DMS79 treated with DMSO at 0.1 percent for 48 hours (cell line): ENCODE data around the gene IL23A.
"Not testable (repeated sequence)": the region's sequence is repeated elsewhere in the genome, so short reads cannot be mapped to it uniquely, and the experiment has no call there.

Experiments used
- DNase-seq: peaks from one replicate; lab custom pipeline; 2025; lab: John Stamatoyannopoulos, UW

IL23A gene

DNA sequence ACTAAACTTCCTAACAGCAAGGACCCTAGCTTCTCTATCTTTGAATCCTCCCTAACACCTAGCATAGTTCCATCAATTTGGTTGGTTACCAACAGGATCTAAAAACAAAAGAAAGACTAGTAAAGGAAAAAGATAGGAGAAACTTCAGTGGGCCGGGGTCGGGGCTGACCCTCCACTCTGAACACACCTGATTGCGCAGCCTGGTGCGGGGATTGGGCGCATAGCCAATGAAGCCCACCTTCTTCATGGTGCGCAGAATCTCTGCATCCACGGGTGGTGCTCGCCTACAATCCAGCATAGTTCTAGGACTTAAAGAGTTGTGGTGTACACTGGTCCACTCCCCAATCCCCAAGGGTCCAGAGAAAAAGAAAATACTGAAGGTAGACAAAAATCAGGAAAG, 12.6 kb upstream of the IL23A start:
- no peak for DNase-seq

DNA sequence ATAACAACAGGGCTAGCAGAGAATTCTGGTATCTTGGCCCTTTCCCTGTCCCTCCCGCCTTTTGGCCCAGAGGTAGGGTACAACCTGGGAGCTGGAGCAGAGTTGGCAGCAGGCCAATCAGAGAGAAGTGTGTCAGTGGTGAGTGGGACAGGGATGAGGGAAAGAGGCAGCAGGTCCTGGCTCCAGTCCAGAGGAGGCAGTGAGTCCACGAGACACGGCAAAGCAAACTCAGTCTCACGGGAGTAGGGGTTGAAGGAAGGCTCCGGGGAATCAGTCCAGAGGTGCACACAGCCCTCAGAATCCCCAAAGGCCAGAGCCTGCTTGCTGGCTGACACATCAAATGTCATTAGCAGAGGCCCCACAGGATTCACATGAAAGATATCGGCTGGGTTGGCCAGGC, 12.2 kb upstream of the IL23A start:
- no peak for DNase-seq

DNA sequence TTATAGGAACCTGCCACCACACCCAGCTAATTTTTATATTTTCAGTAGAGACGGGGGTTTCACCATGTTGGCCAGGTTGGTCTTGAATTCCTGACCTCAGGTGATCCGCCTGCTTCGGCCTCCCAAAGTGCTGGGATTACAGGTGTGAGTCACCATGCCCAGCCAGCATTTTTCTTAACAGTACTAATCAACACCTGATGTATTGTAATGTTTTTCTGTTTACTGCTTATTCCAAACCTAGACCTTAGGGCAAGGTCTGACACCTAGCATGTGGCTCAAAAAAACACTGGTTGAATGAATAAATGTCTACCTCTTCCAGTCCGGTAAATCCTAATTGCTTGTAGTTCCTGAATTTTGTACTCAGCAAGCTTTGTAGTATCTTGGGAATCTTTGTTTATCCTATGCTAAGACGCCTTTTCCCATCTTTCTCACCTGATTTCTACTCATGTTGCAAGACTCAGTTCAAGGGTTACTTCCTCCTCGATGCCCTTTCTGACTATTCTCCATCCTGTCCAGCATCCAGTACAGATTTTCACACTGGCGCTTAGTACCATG, 7.7 kb upstream of the IL23A start:
- DNase-seq = no peak

DNA sequence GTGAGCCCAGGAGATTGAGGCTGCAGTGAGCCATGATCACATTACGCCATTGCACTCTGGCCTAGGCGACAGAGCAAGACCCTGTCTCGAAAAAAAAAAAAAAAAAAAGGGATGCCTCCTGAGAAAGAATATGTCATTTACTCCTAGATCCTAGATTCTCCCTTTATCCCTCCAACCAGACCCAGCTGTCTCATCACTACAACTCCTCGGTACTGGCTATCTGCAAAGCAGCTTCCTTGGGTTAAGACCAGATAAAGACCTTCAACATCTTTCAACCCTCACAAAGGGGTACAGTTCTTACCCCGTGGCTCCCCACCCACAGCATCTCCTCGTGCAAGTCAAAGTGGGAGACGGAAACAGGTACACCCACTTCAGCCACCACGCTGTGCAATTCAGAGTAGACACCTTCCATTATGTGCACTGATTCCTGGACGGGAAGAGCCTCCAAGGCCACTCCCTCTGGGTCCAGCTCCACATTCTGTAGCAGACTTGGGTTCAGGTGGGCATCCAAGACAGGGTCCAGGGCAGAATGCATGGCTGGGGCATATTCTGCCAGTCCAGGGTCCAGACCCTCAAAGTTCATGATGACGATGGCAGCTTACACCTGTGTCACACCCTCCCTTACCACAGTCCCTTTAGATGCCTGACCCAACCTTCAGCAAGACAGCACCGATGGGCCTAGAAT, 6.0 kb upstream of the IL23A start:
- no peak for DNase-seq

DNA sequence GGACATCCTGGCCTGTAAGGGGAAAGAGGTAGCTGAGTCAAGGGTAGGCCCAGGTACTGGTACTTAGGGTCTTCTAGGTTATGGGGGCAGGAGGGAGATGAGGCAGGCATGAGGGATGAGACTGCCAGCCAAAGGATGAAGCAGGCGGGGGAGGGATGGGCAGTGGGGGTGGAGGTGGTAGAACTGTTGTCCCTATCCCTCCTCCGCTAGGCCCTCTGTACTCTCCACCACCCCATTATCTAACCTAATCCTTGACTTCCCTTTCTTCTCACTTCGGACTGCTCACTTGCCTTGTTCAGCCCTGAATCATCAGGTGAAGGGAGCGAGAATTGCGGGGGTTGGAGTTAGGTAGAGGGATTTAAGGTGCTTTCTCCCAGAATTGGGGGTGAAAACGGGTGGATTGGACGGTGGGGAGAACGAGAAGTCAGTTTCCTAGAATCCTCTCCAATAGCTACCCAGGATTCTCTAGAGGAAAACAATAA, 5.4 kb upstream of the IL23A start:
- no peak for DNase-seq

DNA sequence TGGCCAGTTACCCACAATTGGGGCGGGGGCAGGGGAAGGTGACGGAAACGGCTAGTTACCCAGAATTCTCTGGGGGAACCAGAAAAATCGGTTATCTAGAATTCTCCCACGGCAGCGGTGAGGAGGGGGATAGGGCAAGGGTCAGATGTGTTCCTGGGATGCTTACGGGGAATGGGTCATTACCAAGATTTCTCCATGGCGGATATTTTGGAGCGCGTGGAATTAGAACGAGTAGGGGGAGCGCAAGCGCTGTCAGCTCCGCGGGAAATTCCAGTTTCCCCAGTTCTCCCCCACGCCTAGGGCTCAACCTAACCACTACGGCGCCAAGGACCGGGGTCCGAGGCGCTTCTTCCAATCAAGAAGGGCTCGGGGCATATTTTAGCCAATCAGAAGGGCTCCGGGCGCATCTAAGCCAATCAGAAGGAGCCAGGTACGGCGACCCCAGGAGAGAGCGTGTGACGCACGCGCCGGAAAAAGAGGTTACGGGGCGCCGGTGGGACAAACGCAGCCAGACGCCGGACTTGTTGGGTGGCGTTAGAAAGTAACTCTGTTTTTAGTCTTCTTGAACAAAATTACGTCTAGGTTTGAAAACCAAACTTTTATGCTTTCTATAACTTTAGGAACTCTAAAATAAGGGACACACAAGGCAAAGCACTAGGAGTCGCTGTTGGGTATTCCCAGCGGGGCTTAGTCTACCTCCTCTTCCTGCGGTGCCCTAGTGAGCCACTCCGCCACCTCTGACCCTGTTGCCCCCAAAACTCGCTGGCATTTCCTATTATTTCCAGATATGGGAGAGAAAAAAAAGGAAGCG, 4.8 kb upstream of the IL23A start, which contains the start of gene PAN2:
Gene PAN2, minus strand, starts transcription at position 322 of the 811 bp plus-strand sequence. CDS start 906 bp downstream, outside the sequence.
- DNase-seq = peak; percentile 80

DNA sequence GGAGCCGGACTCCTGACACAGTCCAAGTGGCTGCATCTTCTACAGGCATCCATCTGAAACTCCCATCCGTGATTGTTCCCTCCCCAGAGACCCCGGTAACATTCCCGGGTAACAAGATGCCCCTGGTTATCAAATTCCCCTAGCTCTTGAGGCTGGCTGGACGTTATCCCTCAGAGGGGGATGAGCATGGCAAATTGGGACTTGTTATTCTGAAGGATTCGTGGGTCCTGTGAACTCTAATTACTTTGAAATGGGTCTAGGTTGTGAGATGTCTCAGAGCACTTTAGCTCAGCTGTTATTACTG, 4.2 kb upstream of the IL23A start:
- no peak for DNase-seq

DNA sequence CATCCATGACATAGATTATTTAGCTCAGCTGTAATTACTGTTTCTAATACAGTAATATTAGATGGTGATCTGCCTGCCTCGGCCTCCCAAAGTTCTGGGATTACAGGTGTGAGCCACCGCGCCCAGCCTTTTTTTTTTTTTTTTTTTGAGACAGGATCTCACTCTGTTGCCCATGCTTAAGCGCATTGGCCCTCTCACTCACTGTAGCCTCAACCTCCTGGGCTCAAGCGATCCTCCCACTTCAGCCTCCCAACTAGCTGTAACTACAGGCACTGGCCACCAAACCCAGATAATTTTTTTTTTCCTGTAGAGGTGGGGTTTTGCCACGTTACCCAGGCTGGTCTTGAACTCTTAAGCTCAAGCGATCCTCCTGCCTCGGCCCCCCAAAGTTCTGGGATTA, 3.2 kb upstream of the IL23A start:
- not testable (repeated sequence) for DNase-seq

DNA sequence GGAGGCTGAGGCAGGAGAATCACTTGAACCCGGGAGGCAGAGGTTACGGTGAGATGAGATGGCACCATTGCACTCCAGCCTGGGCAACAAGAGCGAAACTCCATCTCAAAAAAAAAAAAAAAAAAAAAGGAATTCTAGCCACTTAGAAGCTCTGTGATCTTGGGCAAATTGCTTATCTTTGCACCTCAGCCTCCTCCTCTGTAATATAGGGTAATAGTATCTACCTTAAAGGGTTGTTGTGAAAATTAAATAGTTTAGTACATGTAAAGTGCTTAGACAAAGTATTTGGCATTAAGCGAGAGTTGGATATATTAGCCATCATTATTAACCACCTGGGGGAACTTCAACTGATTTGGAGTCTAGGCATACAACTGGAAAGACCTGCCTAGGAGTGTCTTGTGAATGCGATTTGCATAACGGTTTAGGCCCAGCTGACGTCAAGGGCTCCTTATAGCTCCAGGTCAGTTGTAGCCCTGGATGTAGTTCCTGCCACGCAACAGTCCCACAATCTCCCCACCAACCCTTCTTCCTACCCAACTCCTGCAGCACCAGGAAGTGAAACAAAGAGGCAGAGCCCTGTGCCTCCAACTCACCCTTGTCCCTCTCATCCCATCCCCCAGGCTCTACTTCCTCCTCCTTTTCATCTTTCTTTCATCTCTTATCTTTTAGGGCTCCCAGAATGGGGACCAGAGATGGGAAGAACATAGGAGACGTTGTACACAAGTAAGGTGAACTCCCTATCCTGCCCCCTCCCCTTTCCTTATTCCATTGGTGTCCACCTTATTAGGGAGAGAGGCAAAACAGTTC, 2.1 kb upstream of the IL23A start:
- DNase-seq = no peak

DNA sequence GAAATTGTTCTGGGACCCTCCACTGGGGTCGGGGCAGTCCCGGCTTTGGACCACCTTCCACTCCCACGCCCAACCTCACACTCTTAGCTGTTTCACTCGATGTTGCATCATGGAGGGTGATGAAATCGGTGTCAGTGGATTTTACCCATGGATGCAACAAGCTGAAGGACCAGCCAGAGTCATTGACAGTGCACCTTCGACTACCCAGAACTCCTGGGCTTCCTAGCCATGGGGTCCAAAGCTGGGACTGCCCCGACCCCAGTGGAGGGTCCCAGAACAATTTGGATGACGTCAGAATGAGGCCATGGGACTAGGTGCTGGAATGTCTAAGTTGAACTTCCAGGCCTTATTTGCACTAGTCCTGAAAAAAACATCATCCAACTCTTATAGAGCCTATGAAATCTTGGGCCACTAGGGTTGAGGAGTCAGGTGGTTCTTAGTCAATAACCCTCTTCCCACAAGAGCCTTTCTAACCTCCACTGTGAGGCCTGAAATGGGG, 882 bp upstream of the IL23A start:
- no peak for DNase-seq

DNA sequence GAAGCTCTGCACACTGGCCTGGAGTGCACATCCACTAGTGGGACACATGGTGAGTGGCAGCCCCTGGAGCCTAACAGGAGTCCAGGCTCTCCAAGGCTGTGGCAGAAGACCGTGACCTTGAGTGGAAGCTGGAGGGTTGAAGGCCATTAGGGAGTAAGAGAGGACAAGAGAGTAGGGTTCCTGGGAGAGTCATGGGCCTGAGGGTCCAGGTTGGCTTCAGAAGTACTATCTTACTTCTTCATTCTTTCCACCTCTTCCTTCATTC, 406 bp downstream of the IL23A start:
- no peak for DNase-seq

DNA sequence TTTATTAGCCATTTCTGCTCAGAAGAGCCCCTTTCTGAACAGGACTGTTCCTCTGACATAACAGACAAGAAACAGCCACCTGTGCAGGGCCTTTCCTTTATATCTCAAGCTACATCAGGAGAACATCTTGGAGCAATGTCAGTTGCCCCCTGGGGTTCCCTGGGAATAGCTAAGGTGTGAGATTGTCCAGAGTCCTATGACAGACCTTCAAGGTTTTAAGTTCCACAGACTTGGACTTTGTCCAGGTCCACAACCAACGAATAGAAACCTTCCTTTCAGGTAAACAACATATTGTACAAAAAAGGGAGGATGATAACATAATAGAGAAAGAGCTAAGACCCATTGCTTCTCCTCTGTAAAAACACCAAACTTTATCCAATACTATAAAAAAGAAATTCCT, 2.9 kb downstream of the IL23A start:
- no peak for DNase-seq

DNA sequence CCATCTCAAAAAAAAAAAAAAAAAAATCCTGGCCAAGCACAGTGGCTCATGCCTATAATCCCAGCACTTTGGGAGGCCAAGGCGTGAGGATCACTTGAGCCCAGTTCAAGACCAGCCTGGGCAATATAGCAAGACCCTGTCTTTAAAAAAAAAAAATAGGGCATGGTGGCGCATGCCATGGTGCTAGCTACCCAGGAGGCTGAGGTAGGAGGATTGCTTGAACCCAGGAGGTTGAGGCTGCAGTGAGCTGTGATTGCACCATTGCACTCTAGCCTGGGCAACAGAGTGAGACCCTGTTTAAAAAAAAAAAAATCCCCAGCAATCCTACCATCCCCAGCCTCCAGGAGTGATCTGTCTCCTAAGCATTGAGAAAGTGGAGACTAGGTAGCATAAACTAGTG, 3.6 kb downstream of the IL23A start:
- not testable (repeated sequence) for DNase-seq

DNA sequence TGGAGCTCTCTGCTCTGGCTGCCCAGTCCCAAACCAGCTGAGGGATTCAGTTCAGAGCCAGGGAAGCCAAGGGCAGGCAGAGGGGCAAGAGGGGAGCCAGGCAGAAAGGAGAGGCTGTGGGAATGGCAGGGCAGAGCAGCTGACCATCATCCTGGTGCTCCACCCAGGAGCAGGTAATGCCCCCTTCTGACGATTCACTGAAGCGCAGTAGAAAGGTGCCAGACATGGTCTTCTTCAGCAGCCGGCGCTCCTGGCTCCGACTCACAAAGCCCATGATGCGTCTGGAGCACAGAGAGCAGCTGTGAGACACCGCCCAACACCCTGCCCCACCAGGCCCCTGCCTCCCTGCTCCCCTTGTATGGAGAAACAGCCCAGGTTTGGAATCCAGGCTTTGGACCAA, 8.0 kb downstream of the IL23A start:
- DNase-seq = no peak

DNA sequence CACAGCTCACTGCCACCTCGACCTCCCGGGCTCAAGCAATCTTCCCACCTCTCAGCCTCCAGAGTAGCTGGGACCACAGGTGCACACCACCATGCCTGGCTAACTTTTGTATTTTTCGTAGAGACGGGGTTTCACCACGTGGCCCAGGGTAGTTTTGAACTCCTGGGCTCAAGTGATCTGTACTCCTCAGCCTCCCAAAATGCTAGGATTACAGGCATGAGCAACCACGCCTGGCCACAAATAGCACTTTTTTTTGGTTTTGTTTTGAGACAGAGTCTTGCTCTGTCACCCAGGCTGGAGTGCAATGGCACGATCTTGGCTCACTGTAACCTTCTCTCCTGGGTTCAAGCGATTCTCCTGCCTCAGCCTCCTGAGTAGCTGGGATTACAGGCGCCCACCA, 8.6 kb downstream of the IL23A start:
- not testable (repeated sequence) for DNase-seq

DNA sequence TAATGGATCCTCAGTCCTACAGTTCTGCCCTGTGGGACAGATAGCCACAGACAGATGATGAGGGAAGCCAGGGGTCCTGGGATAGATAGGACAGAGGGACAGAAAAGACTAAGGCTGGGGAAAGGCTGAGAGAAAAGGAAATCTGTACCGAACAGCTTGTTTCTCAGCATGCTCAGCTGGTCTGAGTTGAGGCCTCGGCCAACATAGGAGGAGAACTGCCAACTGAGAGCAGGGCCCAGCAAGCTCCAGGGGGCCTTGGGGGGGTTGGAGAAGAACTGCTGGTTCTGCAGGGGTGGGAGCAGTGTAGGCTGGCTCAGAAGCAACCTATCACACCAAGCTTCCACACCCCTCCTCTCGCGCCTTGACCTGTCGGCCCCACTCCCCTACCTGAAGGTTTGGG, 10.1 kb downstream of the IL23A start:
- no peak for DNase-seq

DNA sequence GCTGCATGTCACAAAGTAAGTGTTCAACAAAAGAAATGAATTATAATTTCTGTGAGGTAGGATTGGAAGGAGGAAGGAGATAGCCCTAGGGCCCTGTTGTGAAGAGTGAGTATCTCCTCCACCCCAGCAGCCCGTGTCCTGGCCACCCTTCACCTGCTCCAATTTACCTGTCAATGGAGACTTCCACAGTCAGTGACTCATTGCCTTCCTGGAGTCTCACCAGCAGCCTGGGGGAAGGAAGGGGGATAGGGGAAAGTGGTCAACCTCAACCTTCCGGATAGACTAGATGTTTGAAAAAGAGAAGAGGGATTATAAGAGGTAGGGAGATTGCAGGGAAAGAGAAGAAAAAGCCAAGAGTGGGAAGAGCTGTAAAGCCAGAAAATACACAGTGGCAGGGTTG, 12.0 kb downstream of the IL23A start:
- no peak for DNase-seq

DNA sequence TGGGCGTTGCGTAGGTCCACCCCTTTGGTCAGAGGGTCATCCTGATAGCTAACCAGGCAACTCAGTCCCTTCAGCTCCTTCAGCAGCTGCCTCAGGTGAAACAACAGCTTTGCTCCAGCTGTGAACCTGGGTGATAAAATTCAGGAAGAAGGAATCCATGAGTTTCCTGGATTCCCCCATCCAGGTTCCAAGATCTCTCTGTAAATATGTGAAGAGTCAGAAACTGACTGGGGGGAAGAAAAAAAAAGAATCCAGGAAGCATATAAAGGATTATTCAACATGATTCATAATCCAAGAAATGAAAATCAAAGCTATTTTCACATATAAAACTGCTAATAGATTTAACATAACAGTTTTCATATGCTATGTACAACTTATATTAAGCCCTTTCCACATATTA, 12.6 kb downstream of the IL23A start:
- DNase-seq = no peak

DNA sequence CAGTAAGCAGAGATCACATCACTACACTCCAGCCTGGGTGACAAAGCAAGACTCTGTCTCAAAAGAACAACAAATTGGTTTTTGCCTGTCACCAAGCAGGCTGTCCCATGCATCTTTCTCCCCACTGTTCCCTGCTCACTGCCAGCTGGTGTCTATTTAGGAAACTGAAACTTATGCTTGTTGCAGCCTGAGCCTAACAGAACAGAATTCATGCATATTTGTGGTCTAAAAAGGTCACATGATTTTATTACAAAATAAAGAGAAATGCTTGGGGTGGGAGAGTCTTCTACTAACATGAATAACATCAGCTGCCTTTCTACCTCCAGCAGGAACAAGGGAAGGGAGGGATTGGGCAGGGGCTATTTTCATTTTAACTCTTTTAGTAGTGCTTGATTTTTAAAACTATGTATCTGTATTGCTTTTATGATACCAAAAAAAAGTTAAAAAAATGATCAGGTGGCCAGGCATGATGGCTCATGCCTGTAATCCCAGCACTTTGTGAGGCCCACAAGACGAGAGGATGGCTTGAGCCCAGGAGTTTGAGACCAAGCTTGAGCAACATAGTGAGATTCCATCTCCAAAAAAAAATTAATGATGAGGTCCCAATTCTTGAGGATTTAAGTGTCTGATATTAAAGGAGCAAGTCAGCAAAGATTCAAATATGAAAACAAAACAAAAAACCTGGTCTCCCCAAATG, 20.3 kb downstream of the IL23A start:
- no peak for DNase-seq

DNA sequence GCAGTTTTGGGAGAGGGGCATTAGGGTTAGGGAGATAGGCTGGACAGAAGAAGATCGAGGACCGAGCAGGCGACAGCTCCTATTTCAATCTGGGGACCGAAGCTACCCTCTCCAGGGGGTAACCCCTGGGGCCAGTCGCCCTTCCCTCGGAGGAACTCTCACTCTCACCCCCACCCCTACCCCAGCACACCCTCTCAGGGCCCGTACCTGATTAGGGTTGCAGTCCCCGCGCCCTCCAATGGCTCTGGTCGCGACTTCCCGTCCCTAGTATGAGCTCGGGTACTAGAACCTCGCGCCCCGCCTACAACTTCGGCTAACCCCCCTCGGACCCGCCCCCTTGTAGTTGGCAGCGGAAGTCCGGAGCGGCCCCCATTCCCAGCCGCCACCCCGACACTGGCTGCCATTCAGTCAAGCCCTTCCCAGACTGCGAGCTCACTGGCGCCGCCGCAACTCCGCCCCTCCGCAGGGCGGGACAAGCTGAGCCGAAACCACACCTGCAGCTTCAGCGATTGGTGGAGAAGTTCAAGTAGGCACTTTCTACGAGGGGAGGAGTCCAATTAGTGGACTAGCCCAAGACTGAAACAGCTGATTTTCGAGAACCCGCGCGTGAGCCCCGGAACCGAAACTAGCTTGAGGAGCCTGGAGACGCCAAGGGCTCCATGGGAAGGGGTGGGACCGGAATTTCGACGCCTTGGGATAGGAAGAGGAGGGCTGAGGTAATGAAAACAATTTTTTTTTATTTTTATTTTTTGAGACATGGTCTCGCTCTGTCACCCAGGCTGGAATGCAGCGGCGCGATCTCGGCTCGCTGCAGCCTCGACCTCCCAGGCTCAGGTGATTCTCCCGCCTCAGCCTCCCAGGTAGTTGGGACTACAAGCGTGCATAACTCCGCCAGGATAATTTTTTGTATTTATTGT, 21.4 kb downstream of the IL23A start, which contains the start of gene STAT2:
Gene STAT2, minus strand, starts transcription at position 257 of the 917 bp plus-strand sequence. CDS start 3,536 bp downstream, outside the sequence.
- DNase-seq = peak; percentile 95
